Stimulated activated CD4-positive, alpha-beta T cell treated with anti-CD3 and anti-CD28 coated beads, Interleukin-15, amount 100 ng/mL, for 1 hour (primary cell): ENCODE measurements around the gene C3orf52.

Experiments
- DNase-seq, 2 donors: peaks; one replicate each; pipeline ENCODE4 v3.0.0-alpha.2; 2020; ENCODE audit warnings: low read depth in 1 of 2, low spot score in 1 of 2

Gene C3orf52

GRCh38 chr3:112085735-112086075, 484 bp upstream of the C3orf52 start:
- no peak for DNase-seq

DNA sequence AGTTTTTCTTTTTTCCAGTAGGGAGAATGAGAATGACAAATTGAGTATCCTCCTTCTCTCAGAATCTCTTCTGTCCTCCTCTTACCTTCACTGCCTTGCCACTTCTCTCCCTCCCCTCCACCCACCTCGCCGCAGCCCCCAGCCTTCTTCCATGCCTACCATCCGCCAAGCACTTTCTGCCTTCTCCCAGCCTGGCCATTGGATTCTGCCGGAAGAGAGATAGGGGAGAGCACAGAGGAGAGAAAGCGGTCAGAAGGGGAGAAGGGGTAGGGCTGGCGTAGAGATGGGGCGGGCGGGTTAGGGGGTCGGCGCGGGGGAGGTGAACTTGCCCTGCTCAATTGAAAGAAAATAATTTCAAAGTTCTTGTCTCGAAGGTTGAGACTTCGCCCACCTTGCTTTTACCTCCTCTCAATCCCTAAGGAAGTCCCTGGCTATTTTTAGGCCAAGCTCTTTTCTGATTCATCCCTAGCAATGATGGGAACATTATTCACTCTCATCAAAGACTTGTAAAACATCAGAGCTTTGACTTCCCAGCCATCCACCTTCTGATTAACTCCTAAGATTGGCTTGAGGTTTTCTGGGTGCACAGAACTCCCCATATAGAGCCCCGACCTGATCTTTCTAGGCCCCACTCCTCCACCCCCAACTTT, 811 bp downstream of the C3orf52 start:
- no peak for DNase-seq

DNA sequence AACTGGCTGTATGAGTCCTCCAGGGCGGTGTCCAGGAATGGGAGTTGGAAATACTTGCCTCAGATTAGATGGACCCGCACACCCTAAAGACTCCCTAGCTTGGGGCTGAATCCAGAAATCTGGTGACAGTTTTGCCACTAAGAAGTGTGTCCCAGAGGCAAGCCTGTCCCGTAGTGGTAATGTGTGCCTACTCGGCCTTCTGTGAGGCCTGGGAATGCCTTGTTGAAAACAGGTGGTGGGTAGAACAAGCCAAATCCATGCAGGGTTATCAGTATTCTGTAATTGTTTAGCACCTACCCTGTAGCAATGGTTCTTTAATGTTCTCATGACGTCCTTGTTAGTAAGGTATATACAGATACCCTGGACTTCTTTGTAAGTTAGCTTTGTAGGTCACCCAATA, 1.6 kb downstream of the C3orf52 start:
- DNase-seq, result no peak

- DNase-seq, result no peak
Observed at GRCh38 chr3:112088944-112089343, 2.8 kb downstream of the C3orf52 start.

DNA sequence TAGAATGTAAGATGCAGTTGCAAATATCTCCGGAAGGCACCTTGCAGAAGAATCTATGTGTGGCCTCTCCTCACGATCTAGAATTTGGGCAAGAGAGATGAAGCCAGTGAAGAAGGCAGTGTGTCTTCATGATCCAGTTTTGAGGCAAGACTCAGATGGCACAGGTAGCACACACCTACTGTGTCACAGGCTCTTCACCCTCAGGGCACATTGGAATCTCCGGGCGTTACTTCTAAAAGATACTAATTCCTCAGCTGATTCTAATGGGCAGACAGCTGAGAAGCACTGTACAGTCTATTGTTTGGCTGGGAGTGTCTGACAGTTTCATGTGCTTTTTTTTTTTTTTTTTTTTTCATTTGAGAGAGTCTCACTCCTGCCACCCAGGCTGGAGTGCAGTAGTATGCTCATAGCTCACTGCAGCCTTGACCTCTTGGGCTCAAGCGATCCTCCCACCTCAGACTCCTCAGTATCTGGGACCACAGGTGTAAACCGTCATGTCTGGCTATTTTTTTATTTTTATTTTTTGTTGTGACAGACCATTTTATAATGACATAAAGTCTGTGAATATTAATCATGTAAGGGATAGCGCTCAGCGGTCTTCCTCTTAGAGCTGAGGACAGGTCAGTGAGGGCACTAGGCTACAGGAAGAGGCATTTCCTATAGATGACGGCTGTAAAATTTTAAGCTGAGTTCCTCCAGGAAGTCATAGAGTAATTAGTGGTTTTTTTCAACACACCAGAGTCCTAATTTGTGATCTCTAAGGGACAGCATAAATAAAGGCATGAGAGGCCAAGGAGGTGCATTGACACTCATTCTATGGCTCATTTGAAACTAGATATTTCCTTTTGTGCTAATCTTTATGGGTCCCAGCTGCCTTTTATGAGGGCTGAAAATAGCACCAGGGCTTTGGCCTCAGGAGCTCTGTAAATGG, 4.0 kb downstream of the C3orf52 start:
- DNase-seq, result no peak

GRCh38 chr3:112090887-112091586, 4.8 kb downstream of the C3orf52 start:
- no peak for DNase-seq

DNA sequence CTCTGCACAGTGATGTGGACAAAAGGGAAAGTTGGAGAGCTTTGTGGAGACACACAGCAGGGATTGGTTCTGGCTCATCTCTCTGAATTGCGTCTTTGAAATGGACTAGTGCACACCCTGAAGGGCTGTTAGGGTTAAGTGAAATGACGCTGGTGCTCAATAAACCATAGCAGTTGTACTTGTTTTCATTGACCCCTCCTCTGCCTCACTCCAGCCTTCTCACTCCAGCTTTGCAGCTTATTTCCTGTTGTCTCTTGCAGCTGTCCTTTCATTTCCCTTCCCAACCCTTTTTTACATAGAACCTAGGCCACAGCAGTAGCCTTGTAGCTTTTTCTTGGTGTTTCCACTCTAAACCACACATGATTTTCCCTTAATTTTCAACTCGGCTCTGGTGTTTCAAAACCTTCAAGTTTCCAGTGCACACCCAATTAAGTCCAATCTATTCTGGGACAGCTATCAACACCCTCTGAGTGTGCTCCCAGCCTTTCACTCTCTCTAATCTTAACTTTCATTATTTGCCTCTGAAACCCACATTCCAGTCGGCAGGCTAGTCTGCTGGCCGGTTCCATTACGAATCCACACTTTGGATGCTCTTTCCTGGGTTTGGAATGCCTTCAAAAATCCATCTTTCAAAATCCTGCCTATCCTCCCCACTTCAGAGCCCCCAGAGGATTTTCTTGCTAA, 6.4 kb downstream of the C3orf52 start:
- DNase-seq, result no peak

DNA sequence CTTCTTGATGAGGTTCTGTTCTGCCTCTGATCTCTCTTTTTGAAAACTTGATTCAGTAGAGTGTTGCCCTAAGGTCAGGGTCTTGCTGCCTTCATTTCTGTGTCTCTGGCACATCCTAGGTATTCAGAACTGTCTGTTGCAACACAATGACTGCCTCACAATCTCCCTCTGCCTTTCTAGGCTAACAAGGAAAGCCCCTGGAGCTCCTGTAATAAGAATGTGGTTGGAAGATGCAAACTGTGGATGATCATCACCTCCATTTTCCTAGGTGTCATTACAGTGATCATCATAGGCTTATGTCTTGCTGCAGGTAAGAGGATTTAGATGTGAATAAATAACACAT, 7.0 kb downstream of the C3orf52 start:
- DNase-seq, result no peak

GRCh38 chr3:112095731-112096130, 9.5 kb downstream of the C3orf52 start:
- DNase-seq, result no peak

DNA sequence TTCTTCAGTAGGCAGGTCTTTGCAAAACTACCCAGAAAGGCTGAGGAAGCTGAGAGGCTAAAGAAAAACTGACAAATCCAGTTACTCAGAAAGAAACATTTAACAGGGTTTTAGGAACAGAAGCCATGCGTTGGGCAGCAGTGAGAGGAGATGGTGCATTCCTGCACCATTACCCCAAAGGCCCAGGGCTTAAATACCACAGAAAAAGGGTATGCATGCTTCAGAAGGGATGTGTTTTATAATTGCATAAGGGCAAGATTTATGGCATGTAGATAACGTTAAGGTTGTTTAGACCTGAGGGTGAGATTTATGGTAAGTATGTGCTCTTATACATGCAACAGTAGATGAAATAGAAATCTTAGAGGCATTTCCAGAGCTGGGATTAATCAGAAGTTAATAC, 10.0 kb downstream of the C3orf52 start:
- DNase-seq, result no peak

GRCh38 chr3:112097378-112097777, 11.2 kb downstream of the C3orf52 start:
- no peak for DNase-seq

DNA sequence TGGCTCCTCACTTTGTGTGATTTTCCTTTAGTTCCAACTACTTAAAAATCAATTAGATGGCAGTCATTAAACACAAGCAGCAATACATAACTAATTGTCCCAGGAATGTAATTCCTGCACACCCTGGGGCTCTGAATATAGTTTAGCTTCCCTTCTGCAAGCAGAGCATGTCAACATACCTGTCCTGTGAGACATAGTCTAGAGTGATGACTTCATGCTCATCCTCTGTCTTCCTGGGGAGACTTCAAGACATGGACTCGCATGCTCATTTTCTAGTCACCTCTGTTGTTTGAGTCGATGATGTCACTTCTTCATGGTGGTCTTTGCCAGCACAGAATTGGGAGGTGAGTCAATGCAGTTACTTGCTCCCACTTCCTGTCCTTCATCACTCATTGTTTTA, 15.7 kb downstream of the C3orf52 start:
- no peak for DNase-seq

DNA sequence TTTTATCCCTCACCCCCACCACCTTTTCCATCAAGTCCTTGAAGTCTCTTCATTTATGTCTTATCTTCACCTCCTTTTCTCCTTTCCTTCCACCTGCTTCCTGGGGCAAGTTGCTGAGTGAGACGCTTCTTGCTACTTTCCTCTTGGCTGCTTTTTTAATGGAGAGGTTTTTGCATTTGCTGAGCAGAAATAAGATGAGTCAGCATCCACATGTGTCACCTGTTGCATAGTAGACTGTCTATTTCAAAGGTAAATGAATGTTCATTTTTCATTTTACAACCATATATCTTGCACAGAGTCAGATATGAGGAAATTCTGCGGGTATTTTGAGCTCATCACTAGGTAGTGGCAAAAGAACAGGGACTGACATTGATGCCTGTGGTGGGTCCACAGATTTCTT, 18.6 kb downstream of the C3orf52 start:
- DNase-seq, result no peak

GRCh38 chr3:112109322-112109721, 23.1 kb downstream of the C3orf52 start:
- no peak for DNase-seq

- peak; percentile 20 for DNase-seq
Observed at GRCh38 chr3:112111785-112112402, 25.7 kb downstream of the C3orf52 start.

GRCh38 chr3:112114576-112115160, 28.5 kb downstream of the C3orf52 start:
- no peak for DNase-seq

DNA sequence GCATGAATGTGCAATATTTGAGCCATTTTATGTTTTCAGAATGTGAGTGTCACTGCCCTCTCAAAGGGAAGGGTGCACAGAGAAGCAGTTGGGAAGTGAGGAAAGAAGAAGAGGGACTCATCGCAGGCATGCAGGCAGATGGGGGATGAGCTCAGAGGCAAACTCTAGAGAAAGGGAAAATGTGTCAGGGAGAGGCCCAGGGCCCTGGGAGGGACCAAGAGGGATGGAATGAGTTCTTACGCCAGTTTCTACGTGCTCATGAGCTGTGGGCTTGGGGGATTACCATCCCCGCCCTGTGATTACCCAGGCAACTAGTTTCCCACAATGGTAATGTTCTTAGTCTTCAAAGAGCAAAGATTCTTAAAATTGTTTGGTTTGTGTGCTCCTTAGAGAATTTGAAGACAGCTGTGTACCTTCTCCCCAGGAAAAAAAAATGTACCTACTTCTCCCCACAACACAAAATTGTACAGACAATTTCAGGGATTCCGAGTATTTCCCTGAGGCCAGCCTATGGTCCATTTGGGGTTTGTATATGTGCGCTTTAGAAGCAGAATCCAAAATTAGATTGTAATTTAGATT, 29.1 kb downstream of the C3orf52 start:
- DNase-seq, result no peak

GRCh38 chr3:112115806-112116383, 29.7 kb downstream of the C3orf52 start:
- no peak for DNase-seq

DNA sequence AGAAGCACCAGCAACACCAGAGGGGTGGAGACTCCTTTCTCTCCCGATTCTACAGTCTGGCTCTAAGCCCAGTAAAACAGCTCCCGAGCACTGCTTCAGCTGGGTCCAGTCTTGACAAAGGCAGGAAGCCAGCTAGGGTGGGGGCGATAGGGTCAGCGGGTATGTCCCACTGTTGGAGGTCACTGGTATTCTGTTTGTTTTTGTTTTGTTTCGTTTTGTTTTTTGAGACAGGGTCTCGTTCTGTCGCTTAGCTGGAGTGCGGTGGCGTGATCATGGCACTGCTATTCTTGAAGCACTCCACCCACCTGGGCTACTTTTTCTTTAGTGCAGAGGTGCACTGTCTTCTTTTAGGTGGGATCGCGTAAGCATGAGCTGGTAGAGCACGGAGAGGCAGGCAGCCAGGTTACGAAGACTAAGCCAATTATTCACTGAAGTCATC, 30.6 kb downstream of the C3orf52 start:
- no peak for DNase-seq

- DNase-seq, result no peak
Observed at GRCh38 chr3:112117415-112117814, 31.2 kb downstream of the C3orf52 start.
